Epithelial cell of esophagus (primary cell): Measurements from ENCODE around the gene ALK.

Experiments
- DNase-seq: peaks from one replicate; pipeline ENCODE4 v3.0.0; 2010; ENCODE audit warnings: low read depth
- H3K4me3 ChIP-seq: 2 replicates; pipeline ENCODE4 v1.5.1; 2011; ENCODE audit warnings: mild to moderate bottlenecking, low read length, control low read depth
- CTCF ChIP-seq: IDR thresholded peaks from 2 replicates; pipeline ENCODE4 v1.5.1; 2011; ENCODE audit warnings: low read depth, mild to moderate bottlenecking, low read length, control low read depth, inconsistent platforms; ENCODE audit not compliant: insufficient read depth; ENCODE audit errors: missing control alignments

ALK gene

GRCh38 chr2:29296585-29296984 is 624.8 kb downstream of the ALK start:
- DNase-seq, result no peak

GRCh38 chr2:29295845-29296244 is 625.5 kb downstream of the ALK start:
- peak; percentile 60 for TF ChIP-seq CTCF
- no peak overlapping the region for H3K4me3 ChIP-seq
- peak; percentile 62 for DNase-seq

More at GRCh38 chr2:29296585-29296984, 624.8 kb downstream of the ALK start:
- TF ChIP-seq CTCF, result no peak
- H3K4me3 ChIP-seq, result no peak overlapping the region

DNA sequence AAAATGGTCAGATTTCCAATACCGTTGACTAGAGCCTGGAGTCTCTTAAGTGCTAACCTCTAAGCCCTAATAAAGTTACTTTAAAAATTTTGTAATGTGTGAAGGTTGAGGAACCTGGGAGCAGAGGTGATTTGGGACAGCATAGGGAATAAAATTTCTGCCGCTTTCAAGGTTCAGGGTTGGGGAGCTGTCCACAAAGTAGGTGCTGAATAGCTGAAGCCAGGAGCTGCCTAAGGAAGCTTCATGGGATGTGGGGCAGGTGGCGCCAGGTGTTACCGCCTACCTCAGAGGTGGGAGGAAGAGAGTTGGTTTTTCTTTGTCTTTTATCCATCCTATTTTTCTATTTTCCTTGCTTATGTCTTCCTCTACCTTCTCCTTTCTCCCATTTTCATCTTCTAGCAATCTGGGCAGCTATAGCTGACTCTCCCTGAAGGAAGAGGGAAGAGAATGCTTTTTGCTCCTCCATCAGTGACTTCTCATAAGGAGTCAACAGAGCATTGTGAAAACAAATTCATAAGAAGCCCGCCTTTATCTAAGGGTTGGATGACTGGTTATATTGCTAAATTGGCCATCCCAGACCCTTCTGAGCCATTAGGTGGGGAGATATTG is 627.5 kb downstream of the ALK start:
- no peak overlapping the region for H3K4me3 ChIP-seq
- DNase-seq, result peak; percentile 67
- no peak for TF ChIP-seq CTCF

- no peak for TF ChIP-seq CTCF
- H3K4me3 ChIP-seq, result no peak overlapping the region
- DNase-seq, result no peak
Measured at GRCh38 chr2:29290293-29291047, 630.9 kb downstream of the ALK start.

- no peak overlapping the region for H3K4me3 ChIP-seq
- no peak for DNase-seq
- TF ChIP-seq CTCF, result no peak
Measured at GRCh38 chr2:29284671-29285070, 636.7 kb downstream of the ALK start.

DNA sequence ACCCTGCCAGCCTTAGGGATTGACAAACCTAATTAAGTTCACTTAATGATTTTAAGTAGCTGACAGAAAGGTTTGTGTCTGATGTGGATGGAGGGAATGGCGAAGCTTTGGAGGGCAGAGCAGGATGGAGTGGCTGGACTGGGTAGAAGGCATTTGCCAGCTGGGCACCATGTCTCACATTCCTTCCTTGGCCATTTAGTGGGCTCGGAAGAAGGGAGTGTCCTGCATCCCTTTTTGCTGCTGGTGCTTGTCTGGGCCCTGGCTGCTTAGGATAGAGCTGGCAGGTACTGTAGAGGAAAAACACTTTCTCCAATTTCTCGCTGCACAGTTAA is 639.5 kb downstream of the ALK start:
- no peak for TF ChIP-seq CTCF
- no peak for DNase-seq
- H3K4me3 ChIP-seq, result no peak overlapping the region
